ENCODE results near the gene CTBP1.

- TF ChIP-seq CTCF (conservative IDR thresholded peaks at IDR 0.05; ENCODE audit: low read length) (no peak), EZH2phosphoT487 (IDR thresholded peaks at IDR 0.05; ENCODE audit: borderline replicate concordance) (no peak)
Measured at GRCh38 chr4:1298461-1298860, 49.5 kb upstream of the CTBP1 start.
